Activated naive CD4-positive, alpha-beta T cell (primary cell): Measurements from ENCODE around the gene ATP2B2.
"Not testable (repeated sequence)": the region's sequence is repeated elsewhere in the genome, so short reads cannot be mapped to it uniquely, and the experiment has no call there.

Experiments used
- DNase-seq, 4 experiments: peaks; one replicate each; lab custom pipeline; 2025; lab: John Stamatoyannopoulos, UW

The ATP2B2 gene

DNA sequence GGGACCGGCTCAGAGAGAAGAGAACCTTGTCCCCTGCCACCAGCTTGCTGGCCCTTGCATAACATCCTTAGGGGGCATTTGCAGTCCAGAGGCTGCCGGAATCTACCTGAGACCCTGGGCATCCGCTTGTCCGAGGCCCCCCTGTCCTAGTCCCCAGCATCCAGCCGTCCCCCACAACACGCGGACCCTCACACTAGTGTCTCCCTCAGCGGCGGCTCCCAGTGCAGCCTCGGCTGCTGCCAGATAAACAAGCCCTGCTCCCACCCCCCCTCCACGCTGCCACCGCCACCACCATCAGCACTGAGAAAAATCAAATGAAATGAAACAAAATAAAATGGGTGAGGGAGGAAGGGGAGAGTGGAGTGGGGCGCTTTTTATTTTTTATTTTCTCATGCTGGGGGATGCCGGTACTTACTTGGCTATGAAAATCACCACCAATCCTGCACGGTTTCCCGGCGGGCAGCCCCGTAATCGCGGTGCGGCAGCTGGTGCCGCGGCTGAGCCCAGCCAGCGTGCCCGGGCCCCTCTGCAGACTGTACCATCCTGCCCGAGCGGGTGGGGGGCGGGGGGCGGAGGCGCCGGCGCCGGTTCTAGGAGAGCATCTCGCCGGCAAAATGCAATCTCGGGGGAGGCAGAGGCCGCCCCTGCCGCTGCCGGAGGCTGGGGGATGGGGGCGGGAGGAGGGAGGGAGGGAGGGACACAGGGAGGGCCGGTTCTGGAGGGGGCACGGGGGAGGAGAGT, at the start of gene ATP2B2:
Gene ATP2B2 (minus strand): TSS at position 537 of the 741 bp plus-strand sequence. CDS start 56,043 bp downstream, outside the sequence.
- peak in 1 of 4 experiments; percentile 6 for DNase-seq

DNA sequence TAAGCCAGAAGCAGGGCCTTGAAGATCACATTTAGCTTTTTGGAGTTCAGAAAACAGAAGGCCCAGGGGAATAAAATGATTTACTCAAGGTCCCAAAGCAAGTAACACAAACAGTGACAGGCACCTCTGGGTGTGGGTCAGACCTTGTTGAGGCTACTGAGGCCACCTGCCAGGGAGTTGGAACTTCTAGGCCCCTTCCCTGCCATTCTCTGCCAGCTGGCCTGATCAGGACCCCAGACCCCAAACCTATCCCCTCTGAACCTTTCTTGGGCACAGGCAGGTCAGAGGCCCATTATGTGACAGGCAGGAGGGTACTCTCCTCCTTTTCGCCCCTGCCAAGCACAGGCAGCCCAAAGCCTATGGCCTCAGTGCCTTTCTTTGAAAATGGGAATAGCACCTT, 49.4 kb upstream of the ATP2B2 start:
- no peak for DNase-seq

DNA sequence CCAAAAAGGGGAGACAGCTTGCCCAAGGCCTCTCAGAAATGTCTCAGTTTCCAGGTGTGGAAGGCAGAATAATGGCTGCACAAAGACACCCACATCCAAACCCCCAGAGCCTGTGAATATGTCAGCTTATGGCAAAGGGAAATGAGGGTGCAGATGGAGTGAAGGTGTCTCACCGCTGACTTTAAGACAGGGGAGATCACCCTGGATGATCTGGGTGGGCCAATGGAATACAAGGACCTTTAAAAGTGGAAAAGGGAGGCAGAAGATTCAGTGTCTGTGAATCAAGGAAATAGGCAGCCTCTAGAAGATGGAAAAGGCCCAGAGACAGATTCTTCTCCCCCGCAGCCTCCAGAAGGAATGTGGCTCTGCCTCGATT, 48.8 kb upstream of the ATP2B2 start:
- DNase-seq, result no peak

DNA sequence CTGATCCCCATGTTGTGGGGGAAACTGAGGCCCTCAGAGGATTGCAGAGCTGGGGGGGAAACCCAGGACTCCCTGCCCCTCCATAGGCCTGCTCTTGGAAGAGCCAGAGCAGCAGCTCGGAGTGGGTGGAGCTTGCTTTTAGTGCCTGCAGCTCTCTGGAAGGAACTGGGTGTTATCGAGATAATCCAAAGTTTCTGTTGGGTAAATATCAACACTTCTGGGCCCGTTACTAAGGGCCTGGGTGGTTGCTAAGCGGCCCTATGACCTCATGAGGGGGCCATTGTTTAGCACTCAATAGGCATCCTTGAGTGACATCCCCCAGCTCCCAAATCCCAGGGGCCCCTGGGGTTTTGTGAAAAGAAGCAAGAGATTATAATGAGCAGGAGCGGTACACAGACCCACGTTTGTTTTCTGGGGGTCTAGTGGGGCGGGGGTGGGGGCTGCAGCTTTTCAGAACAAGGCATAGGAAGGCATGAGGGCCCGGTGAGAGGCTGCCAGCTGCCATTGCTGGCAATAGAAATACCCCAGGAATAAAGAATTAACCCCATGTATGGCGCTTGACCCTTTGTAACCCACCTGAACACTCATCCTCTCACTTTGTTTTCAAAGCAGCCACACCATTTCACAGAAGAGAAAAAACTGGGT, 48.3 kb upstream of the ATP2B2 start:
- no peak for DNase-seq

DNA sequence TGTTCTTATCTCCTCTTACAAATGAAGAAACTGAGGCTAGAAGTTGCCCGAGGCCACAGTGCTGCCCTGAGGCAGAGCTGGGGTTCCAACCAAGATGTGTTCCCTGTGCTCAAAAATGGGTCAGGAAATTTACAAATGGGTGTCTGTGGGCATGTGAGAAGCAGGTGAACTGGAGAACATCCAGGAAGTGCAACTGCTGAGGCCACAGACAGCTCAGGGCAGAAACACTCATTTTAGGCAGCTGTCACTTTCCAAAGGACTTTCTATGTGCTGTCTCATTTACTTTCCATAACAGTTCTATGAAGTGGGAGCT, 47.2 kb upstream of the ATP2B2 start:
- no peak for DNase-seq

DNA sequence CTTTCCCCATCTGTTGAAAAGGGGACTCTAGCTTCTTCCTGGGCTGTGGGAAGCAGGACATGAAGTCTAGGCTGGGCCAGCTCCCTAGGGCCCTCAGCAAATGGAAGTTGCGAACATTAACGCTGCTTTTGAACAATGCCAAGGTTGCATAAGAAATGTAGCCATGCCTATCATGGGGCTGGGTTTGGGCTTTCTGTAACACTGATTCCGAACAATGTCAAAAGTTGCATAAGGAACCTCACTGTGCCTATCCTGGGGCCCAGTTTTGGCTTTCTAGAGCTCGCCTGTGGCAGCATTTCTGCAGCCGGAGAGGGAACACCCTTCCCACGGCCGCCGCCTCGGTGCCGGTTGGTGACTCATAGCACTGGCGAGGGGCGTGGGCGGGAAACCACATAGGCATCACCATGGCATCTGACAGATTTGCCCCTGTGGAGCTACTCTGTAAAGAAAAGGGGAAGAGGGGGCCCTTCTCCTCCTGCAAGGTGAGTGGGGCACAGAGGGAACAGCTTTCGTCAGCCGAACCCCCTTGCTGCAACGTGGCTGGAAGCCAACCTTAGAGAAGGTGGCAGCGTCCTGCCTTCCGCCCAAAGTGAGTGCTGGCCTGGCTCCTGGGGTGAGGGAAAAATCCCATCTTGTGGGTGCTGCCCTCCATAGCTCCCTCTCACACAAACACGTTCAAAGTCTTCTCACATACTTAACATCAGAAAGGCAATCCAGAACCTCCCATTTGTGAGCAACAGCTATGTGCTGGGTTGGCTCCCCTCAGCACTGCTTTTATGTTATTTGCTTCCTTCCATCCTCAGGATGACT, 46.6 kb upstream of the ATP2B2 start:
- peak; percentile 12 to 46 (median 29) for DNase-seq

DNA sequence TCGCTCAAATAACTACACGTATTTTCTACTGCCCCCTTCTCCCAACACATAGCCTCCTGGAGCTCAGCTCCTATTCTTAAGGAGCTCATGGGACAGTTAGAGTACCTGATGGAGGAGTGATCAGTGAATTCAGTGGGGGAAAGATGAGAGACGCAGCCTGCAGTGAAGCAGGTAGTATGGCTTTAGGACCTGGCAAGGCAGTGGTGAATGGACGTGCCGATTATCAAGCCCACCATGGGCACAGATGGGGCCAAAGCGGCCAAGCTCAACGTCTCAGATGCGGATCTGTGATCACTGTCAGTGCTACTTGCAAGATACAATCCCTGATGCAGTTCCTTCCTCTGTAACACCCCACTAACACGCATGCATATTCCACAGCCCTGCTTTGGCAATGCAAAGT, 45.8 kb upstream of the ATP2B2 start:
- DNase-seq, result no peak

DNA sequence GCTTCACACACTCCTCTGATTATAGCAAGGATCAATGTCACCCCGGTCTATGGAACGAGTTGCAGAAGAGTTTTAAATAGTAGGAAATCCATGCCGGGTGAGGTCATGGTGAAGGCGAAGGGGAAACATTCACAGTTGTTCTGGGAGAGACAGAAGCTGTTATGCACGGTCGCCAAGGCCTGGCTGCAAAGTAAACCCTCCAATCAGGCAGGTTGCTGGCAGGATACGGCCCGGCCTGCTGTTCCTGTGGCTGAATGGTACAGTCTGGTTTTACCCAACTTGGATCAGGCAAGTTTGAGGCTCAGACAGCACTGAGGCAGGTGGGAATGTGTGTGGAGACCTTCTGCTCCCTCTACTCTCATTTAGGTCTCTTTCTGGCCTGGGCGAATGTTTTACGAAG, 45.3 kb upstream of the ATP2B2 start:
- no peak for DNase-seq

DNA sequence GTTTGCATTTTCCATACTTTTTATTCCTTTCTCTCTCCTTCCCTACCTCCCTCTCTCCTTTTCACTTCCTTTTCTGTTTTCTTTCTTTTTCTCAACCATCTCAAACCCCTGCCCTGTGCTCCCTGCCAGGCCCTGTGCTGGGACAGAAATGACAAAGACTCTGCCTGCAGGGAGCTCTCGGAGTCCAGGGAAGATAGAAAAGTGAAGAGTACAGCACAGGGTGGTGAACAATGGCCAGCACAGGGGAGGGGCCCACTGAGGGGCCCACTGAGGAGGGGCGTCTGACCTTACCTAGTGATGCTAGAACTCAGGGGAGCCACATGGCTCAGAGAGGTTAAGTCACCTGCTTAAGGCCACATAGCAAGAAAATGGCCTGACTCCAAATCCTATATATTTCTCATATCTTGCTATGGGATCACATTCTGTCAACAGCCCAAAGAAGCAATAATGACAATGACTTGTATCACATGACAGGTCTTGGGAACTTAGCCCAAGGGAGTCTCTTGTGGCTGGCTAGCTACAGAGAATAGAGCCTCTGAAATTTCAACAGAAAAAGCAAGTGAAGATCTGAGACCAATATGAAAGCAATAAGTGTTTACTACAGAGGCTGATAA, 44.3 kb upstream of the ATP2B2 start:
- no peak for DNase-seq

DNA sequence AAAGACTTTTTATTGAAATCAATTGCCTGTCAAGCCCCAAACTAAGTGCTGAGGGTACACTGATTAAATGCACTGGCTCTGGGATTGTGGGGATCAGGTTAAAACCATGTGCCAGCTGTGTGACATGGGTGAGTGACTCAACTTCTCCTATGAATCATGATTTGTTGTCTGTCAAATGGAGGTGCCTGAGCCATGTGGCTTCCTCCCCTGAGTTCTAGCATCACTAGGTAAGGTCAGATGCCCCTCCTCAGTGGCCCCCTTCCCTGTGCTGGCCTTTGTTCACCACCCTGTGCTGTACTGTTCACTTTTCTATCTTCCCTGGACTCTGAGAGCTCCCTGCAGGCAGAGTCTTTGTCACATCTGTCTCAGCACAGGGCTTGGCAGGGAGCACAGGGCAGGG, 43.6 kb upstream of the ATP2B2 start:
- no peak for DNase-seq

DNA sequence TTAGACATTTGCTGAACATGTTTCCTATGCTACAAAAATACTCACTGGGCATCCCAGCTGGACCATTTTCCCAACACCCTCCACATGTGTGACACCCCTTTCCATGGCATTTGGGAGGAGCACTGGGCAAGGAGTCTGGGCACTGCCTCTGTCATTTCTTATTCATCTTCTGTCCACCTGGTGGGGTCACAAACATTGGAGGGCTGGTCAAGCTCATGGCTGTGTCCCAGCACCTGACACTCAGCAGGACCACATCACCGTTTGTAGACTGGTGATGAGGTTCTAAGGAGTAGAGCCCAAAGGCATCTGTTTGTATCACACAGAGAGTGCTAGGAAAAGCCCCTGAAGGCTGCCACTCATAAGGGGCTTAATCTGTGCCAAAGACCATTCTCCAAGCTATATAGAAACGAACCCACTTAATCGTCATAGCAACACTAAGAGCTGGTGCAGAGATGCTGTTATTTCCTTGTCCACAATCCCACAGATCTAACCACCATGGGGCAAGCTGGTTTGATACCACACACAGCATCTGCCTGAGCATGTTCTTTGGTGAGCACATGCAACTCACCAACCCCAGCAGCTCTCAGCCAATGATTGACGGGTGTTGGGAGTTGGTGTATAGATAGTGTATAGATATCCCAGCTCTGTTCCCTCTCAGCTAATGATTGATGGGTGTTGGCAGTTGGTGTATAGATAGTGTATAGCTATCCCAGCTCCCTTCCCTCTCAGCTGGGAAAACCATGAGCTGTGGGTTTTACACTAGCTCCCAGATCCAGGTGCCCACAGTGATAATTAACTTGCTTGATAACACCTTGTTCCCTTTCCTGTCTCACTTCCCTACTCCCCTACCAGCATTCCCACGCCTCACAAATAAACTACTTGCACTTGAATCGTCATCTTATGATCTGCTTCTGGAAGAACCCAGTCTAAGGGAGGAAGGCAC, 42.7 kb upstream of the ATP2B2 start:
- DNase-seq, result no peak

DNA sequence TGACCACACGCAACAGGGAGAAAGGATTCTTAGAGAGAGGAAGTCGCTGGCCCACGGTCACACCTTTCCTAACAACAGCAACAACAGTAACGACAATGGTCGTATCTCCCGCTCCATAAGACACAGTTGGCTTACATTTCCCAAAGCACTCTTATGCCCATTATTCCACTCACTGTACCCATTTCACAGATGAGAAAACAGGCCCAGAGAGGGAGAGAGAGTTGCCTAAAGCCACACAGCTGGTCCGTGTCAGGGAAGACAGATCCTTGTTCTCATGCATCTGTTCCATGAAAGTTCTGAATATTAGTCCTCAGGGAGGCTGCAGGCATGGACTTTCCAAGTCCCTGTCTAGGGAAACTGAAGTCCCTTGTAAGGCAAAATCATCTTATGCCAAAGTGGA, 42.0 kb upstream of the ATP2B2 start:
- no peak for DNase-seq

DNA sequence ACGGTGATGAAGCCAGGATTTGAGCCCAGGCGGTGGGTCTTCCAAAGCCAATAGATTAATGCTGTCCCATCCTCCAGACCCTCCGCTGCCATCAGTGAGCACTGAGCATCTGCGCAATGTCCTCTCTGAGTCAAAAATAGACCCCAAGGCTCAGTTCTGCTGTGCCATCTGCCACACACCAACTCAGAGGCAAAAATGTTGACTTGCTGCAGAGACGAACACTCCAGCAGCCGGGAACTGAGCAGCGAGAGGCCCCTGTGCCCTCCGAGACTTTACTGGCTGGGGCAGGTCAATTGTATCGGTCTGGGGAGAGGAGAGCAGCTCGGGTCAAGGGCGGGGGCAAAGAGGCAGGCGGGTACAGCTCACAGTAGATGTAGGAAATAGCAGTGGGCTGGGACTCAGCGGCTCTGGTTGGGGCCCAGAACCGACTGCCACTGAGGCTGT, 41.5 kb upstream of the ATP2B2 start:
- DNase-seq, result no peak

DNA sequence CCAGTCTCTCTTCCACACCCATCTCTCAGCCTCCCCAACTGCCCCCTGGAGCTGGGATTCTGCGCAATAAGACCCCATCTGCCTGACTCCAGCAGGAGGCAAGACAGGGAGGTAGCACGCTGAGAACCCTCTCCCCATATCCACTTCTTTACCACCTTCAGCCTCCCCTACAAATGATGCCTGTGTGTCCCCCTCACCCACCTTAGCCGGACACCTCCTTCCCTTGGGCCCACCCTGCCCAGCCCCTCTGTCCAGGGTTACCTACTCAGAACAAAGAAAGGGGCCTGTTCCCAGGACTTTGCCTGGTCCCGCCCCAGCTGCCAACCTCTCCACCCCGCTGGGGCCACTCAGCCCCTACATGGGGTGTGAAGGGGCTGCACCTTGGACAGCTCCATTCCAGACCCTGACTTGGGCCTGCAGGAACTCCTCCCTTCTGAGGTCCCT, 40.8 kb upstream of the ATP2B2 start:
- no peak for DNase-seq

DNA sequence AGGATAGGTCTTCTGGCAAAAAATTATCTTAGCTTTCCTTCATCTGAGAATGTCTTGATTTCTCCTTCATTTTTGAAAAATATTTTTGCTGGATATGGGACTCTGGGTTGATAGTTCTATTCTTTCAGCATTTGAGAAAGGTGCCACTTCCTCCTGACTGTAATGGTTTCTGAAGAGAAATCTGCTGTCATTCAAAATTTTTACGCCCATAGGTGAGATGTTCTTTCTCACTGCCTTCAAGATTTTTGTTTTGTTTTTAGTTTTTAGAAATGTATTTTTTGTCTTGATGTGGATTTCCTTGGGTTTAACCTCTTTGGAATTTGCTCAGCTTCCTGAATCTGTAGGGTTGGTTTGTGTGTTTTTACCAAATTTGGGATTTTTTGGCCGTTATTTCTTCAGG, 37.1 kb upstream of the ATP2B2 start:
- no peak for DNase-seq

DNA sequence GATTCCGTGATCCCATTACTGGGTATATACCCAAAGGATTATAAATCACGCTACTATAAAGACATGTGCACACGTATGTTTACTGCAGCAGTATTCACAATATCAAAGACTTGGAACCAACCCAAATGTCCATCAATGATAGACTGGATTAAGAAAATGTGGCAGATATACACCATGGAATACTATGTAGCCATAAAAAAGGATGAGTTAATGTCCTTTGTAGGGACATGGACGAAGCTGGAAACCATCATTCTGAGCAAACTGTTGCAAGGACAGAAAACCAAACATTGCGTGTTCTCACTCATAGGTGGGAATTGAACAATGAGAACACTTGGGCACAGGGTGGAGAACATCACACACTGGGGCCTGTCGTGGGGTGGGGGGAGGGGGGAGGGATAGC, 35.0 kb upstream of the ATP2B2 start:
- DNase-seq, result not testable (repeated sequence)

DNA sequence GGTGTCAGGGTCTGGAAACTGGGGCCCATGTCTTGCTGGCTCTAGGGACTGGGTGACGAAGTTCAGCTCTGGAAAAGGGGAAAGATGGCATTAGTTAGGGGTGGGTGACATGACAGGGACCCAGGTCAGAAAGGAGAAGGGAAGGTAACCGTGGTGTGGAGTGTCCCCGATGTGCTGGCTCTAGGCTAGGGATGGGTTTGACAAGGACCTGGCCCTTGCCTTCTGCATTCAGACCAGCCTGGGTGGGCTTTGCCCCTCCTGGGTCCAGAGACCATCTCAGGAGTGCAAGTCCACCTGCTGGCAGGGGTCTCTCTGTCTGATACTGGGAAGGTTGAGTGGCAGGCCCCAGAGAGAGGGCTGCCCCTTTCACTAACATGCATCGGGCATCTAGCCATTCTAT, 28.7 kb upstream of the ATP2B2 start:
- no peak for DNase-seq

DNA sequence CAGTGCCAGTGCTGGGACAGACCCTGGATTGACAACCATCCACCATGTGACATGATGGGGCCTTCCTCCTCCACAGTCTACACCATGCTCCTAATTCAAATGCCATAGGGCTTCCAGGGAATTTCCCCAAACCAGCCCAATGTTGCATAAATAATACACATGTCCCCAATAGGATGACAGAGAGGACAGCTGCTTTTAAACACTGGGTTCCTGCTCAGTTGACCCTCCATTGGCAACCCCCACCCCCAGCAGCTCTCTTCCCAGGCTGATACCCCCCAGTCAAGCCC, 28.3 kb upstream of the ATP2B2 start:
- DNase-seq, result no peak

DNA sequence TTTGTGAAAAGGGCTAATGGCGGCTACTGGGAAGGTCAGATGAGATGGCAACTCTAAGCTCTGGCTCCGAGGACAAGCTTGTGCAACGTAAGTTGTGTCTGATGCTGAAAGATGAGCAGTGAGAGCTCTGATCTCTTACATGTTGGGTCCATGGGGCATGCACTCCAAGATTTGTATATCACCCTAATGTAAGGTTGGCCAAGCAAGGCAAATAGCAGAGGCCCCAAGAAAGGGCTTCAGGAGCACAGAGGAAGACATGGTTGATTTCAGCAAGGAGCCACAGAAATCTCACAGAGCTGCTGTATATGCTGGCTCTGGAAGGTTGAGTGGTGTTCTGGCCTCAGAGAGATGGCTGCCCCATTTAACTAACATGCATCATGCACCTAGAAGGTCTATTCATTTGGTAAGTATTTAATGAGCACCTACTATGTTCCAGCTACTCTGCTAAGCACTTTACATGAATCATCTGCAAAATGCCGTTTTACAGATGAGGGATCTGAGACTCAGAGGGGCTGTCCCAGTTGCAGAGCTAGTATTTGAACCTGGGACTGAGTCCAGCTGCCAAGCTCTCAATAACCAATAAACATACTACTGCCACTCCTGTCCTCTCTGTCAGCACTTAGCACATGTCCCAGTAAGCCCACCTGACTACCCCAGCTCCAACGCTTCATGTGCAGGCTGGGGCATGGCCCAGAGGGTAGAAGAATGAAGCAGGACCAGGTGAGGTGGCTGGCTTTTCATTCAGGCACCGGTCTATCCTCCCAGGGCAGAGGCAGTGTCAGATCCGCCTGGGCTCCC, 27.8 kb upstream of the ATP2B2 start:
- DNase-seq, result no peak

DNA sequence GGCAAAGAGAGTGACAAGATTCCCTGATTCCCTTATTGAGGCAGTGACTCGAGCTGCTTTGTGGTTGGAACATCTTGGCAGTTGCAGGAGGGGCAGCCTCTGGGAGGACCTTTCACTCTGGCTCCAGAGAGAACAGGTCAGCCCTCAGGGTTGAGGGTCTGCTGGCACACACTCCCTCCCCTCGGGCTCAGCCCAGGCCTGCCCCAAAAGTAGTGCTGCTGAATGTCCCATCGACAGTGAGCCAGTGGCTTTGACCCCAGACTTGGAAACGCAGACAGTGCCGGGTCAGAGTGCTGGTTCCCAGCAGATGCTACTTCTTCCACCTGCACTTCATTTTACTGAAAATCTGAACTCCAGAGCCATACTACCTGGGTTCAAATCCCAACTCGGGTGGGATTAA, 25.6 kb upstream of the ATP2B2 start:
- no peak for DNase-seq

DNA sequence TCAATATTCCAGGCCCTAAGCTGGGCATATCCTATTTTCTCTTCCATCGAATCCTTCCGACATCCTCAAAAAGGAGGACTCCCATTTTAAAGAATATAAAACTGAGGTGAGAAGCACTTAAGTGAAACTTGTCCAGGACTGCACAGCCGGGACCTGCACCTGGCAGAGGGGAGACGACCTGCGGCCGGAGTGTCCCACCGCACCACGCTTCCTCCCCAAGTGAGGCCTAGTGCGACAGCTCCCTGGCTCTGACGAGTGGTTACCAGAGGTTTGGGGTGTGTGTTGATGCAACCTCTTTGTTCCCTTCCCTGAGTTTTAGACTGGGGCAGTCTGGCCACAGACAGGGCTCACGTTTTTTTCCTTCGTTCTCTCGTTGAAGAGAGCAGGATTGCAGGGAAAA, 24.9 kb upstream of the ATP2B2 start:
- DNase-seq, result no peak
